IMR-90 (cell line): ENCODE measurements around the gene ERMN. TPM values are rescaled to one million over a fixed set of nuclear protein-coding genes. Genes with fewer than 3 reads are reported as not detected.

ENCODE experiments used
- ATAC-seq: fragments of 200-7000 bp; cut with Tn5 transposase; 2 replicates; pipeline ENCODE4 v1.9.1; 2020; ENCODE audit warnings: low read depth, mild to moderate bottlenecking, moderate library complexity
- BruUV-seq: library from RNA; stranded (reverse); fragments of 400-500 nt; replicated peaks from 2 replicates; lab custom pipeline; 2021; lab: Mats Ljungman, UMichigan
- CTCF ChIA-PET: fragments of 300-600 bp; formaldehyde crosslinking; extraction: SDS; loops from one replicate; lab custom pipeline; 2021; ENCODE audit warnings: antibody characterized with exemption; lab: Yijun Ruan, JAX
- POLR2A ChIA-PET: fragments of 300-600 bp; sonication (Branson Sonifier 250); formaldehyde crosslinking; loops from one replicate; lab custom pipeline; 2022; ENCODE audit warnings: antibody characterized with exemption; ENCODE audit not compliant: unreplicated experiment; lab: Charles Lee
- DNase-seq: peaks from one replicate; pipeline ENCODE4 v3.0.0; 2013
- H2AFZ ChIP-seq: replicated peaks from 2 replicates; pipeline ENCODE3; 2013; ENCODE audit warnings: low read length, mild to moderate bottlenecking; ENCODE audit not compliant: poor library complexity
- H2AK5ac ChIP-seq: 2 replicates; pipeline ENCODE4 v1.6.1; 2013; ENCODE audit warnings: low read depth, low read length, inconsistent platforms
- H2AK9ac ChIP-seq: replicated peaks from 2 replicates; pipeline ENCODE3; 2013; ENCODE audit warnings: mild to moderate bottlenecking, low read depth, low read length, moderate library complexity; ENCODE audit not compliant: poor library complexity
- H2BK120ac ChIP-seq: 2 replicates; pipeline ENCODE4 v1.6.1; 2013; ENCODE audit warnings: low read depth, low read length, inconsistent platforms
- H2BK15ac ChIP-seq: 3 replicates; pipeline ENCODE4 v1.6.1; 2013; ENCODE audit warnings: low read depth, low read length, inconsistent platforms
- H2BK20ac ChIP-seq: 2 replicates; pipeline ENCODE4 v1.6.1; 2013; ENCODE audit warnings: low read depth, mild to moderate bottlenecking, inconsistent platforms, low read length, moderate library complexity
- H2BK5ac ChIP-seq: 2 replicates; pipeline ENCODE4 v1.6.1; 2013; ENCODE audit warnings: mild to moderate bottlenecking, low read depth, low read length, inconsistent platforms; ENCODE audit not compliant: poor library complexity, severe bottlenecking
- H3K14ac ChIP-seq: replicated peaks from 2 replicates; pipeline ENCODE4 v1.6.1; 2013; ENCODE audit warnings: low read depth, low read length, inconsistent platforms
- H3K18ac ChIP-seq: 2 replicates; pipeline ENCODE4 v1.6.1; 2013; ENCODE audit warnings: low read depth, low read length, control low read depth
- H3K23ac ChIP-seq: 2 replicates; pipeline ENCODE4 v1.6.1; 2013; ENCODE audit warnings: low read depth, low read length, inconsistent platforms
- H3K27ac ChIP-seq: 2 replicates; pipeline ENCODE4 v1.5.1; 2013; ENCODE audit warnings: mild to moderate bottlenecking, control low read depth, low read length; ENCODE audit not compliant: insufficient read depth
- H3K27me3 ChIP-seq: 2 replicates; pipeline ENCODE4 v1.6.1; 2013; ENCODE audit warnings: low read length; ENCODE audit not compliant: control insufficient read depth, insufficient read depth
- H3K36me3 ChIP-seq: 2 replicates; pipeline ENCODE4 v1.6.1; 2013; ENCODE audit warnings: low read length, mixed read lengths; ENCODE audit not compliant: control insufficient read depth, insufficient read depth
- H3K4ac ChIP-seq: 2 replicates; pipeline ENCODE4 v1.6.1; 2013; ENCODE audit warnings: low read depth, low read length, inconsistent platforms
- H3K4me1 ChIP-seq: 2 replicates; pipeline ENCODE4 v1.6.1; 2013; ENCODE audit warnings: low read length, mixed read lengths; ENCODE audit not compliant: control insufficient read depth, insufficient read depth
- H3K4me2 ChIP-seq: 2 replicates; pipeline ENCODE4 v1.6.1; 2013; ENCODE audit warnings: low read depth, mild to moderate bottlenecking, control low read depth, low read length, moderate library complexity
- H3K4me3 ChIP-seq: 2 replicates; pipeline ENCODE4 v1.5.1; 2013; ENCODE audit warnings: low read depth, mild to moderate bottlenecking, control low read depth, low read length, moderate library complexity; ENCODE audit not compliant: insufficient read depth
- H3K56ac ChIP-seq: 2 replicates; pipeline ENCODE4 v1.6.1; 2013; ENCODE audit warnings: low read length, inconsistent platforms; ENCODE audit not compliant: insufficient read depth; ENCODE audit errors: extremely low read depth
- H3K79me1 ChIP-seq, 2 experiments: 2 replicates each; pipeline ENCODE4 v1.6.1; 2013; ENCODE audit warnings: low read length in 2 of 2, inconsistent platforms in 1 of 2, low read depth in 1 of 2
- H3K9ac ChIP-seq: 2 replicates; pipeline ENCODE4 v1.6.1; 2013; ENCODE audit warnings: low read depth, low read length, control low read depth
- H3K9me1 ChIP-seq: 2 replicates; pipeline ENCODE4 v1.6.1; 2013; ENCODE audit warnings: low read length, inconsistent platforms; ENCODE audit not compliant: insufficient read depth
- H3K9me3 ChIP-seq: 2 replicates; pipeline ENCODE4 v1.6.1; 2013; ENCODE audit warnings: low read length; ENCODE audit not compliant: control insufficient read depth, insufficient read depth
- H4K20me1 ChIP-seq: 2 replicates; pipeline ENCODE4 v1.6.1; 2013; ENCODE audit warnings: low read length, inconsistent platforms; ENCODE audit not compliant: insufficient read depth
- H4K5ac ChIP-seq: 2 replicates; pipeline ENCODE4 v1.6.1; 2013; ENCODE audit warnings: mild to moderate bottlenecking, low read depth, low read length, control low read depth
- H4K8ac ChIP-seq, 2 experiments: 2 replicates each; pipeline ENCODE4 v1.6.1; 2013; ENCODE audit warnings: low read depth in 2 of 2, low read length in 2 of 2, control low read depth in 1 of 2, inconsistent platforms in 1 of 2
- H4K91ac ChIP-seq: 2 replicates; pipeline ENCODE4 v1.6.1; 2013; ENCODE audit warnings: low read depth, low read length, inconsistent platforms; ENCODE audit not compliant: insufficient read depth
- BHLHE40 ChIP-seq: fragments of 150-350 bp; IDR thresholded peaks from 2 replicates; pipeline ENCODE4 v1.6.1; 2016; ENCODE audit warnings: mild to moderate bottlenecking, low read depth, low read length
- CEBPB ChIP-seq: IDR thresholded peaks from 2 replicates; pipeline ENCODE4 v1.6.1; 2012; ENCODE audit warnings: low read depth, low read length, improper control_type of control experiment
- CHD1 ChIP-seq: IDR thresholded peaks from 2 replicates; pipeline ENCODE4 v1.6.1; 2012; ENCODE audit warnings: low read depth, low read length, improper control_type of control experiment
- CTCF ChIP-seq: conservative IDR thresholded peaks from 2 replicates; pipeline ENCODE4 v1.5.1; 2012; ENCODE audit warnings: mild to moderate bottlenecking, low read depth, low read length, improper control_type of control experiment
- ELK1 ChIP-seq: fragments of 150-350 bp; IDR thresholded peaks from 2 replicates; pipeline ENCODE4 v1.6.1; 2016; ENCODE audit warnings: low read depth, mild to moderate bottlenecking, low read length, moderate library complexity, borderline replicate concordance
- FOS ChIP-seq: fragments of 150-350 bp; IDR thresholded peaks from 2 replicates; pipeline ENCODE4 v1.6.1; 2016; ENCODE audit warnings: low read depth, low read length
- MAFK ChIP-seq: IDR thresholded peaks from 2 replicates; pipeline ENCODE4 v1.6.1; 2012; ENCODE audit warnings: low read depth, low read length, improper control_type of control experiment
- MAZ ChIP-seq: IDR thresholded peaks from 2 replicates; pipeline ENCODE4 v1.6.1; 2012; ENCODE audit warnings: low read depth, mild to moderate bottlenecking, low read length, improper control_type of control experiment, moderate library complexity, borderline replicate concordance
- MXI1 ChIP-seq: IDR thresholded peaks from 2 replicates; pipeline ENCODE4 v1.6.1; 2012; ENCODE audit warnings: low read depth, mild to moderate bottlenecking, low read length, moderate library complexity, borderline replicate concordance
- NFE2L2 ChIP-seq: fragments of 150-350 bp; IDR thresholded peaks from 2 replicates; pipeline ENCODE4 v1.6.1; 2016; ENCODE audit warnings: low read depth, mild to moderate bottlenecking, low read length
- POLR2A ChIP-seq: IDR thresholded peaks from 2 replicates; pipeline ENCODE4 v1.6.1; 2012; ENCODE audit warnings: mild to moderate bottlenecking, low read depth, low read length
- RAD21 ChIP-seq: IDR thresholded peaks from 2 replicates; pipeline ENCODE4 v1.6.1; 2012; ENCODE audit warnings: low read length, improper control_type of control experiment
- RCOR1 ChIP-seq: IDR thresholded peaks from 2 replicates; pipeline ENCODE4 v1.6.1; 2012; ENCODE audit warnings: mild to moderate bottlenecking, low read length, improper control_type of control experiment; ENCODE audit not compliant: insufficient replicate concordance
- RFX5 ChIP-seq: IDR thresholded peaks from 2 replicates; pipeline ENCODE4 v1.8.0; 2012; ENCODE audit warnings: low read depth, mild to moderate bottlenecking, low read length, moderate library complexity
- SMC3 ChIP-seq: fragments of 150-350 bp; IDR thresholded peaks from 2 replicates; pipeline ENCODE4 v1.6.1; 2016; ENCODE audit warnings: low read depth, mild to moderate bottlenecking, antibody characterized with exemption, low read length, moderate library complexity
- USF2 ChIP-seq: fragments of 150-350 bp; IDR thresholded peaks from 2 replicates; pipeline ENCODE4 v1.6.1; 2017; ENCODE audit warnings: mild to moderate bottlenecking, antibody characterized with exemption, low read length, low read depth
- dilution Hi-C: fragments of 300-500 bp; cut with HindIII; formaldehyde crosslinking; loops from one replicate; pipeline ENCODE4 v1.14.3; 2018; ENCODE audit warnings: low sequenced_read_pairs; ENCODE audit not compliant: unreplicated experiment
- in situ Hi-C: fragments of 300-500 bp; cut with MboI; formaldehyde crosslinking; loops from 3 replicates; pipeline ENCODE4 v1.14.3; 2019; ENCODE audit warnings: low sequenced_read_pairs, inconsistent platforms, mixed read lengths
- intact Hi-C: fragments of 100-400 bp; cut with micrococcal nuclease; formaldehyde crosslinking; loops from 2 replicates; pipeline ENCODE4 v1.10.0; 2022
- polyA plus RNA-seq, 3 experiments: library from polyadenylated mRNA; depleted of rRNA; stranded (reverse); fragments of >200 nt; gene quantifications; 2 replicates each; pipeline ENCODE4 v1.2.3, GENCODE V29; 2012; ENCODE audit warnings: low replicate concordance in 1 of 3
- total RNA-seq: library from RNA; depleted of rRNA; stranded (reverse); fragments of >200 nt; gene quantifications from 2 replicates; pipeline ENCODE4 v1.2.3, GENCODE V29; 2012

ERMN gene
- total and polyA plus RNA-seq, 2 of the 4 experiments (the other 2 are of a cell fraction), result not detected

- Histone ChIP-seq H4K20me1 (no peaks in the 10 kb centered on the region), H3K27ac (no peak overlapping the region), H3K4me2 (no peak overlapping the region), H2AK5ac (no peak overlapping the region), H3K56ac (no peak overlapping the region), H2AK9ac (no peak overlapping the region), H2BK20ac (no peak overlapping the region), H3K9ac (no peak overlapping the region), H3K9me3 (no peaks in the 10 kb centered on the region), H3K36me3 (no peaks in the 10 kb centered on the region), H3K4me1 (no peaks in the 10 kb centered on the region), H3K4me3 (no peak overlapping the region), H2BK5ac (no peak overlapping the region), H2AFZ (no peak overlapping the region), H4K91ac (no peak overlapping the region), H3K14ac (no peak overlapping the region), H3K4ac (no peak overlapping the region), H3K27me3 (no peaks in the 10 kb centered on the region), H4K5ac (no peak overlapping the region), H3K18ac (no peak overlapping the region), H3K79me1 (no peaks in the 10 kb centered on the region), H3K9me1 (no peaks in the 10 kb centered on the region), H3K23ac (no peak overlapping the region), H2BK15ac (no peak overlapping the region), H2BK120ac (no peak overlapping the region), H4K8ac (no peak overlapping the region)
- intact Hi-C loops, result no loop called here
- TF ChIP-seq FOS, result no peak
- TF ChIP-seq CTCF, result no peak
- no peak for TF ChIP-seq POLR2A
- TF ChIP-seq CHD1, result no peak
- TF ChIP-seq RCOR1, result no peak
- TF ChIP-seq MXI1, result no peak
- TF ChIP-seq CEBPB, result no peak
- TF ChIP-seq NFE2L2, result no peak
- TF ChIP-seq MAFK, result no peak
- no peak for TF ChIP-seq BHLHE40
- no peak for TF ChIP-seq RAD21
- TF ChIP-seq USF2, result no peak
- no peak for TF ChIP-seq ELK1
- no peak for TF ChIP-seq SMC3
- no peak for TF ChIP-seq MAZ
- TF ChIP-seq RFX5, result no peak
- no TSS peak for BruUV-seq
- DNase-seq (no peak), ATAC-seq (no peak)
- dilution Hi-C loops, result no loop called here
- CTCF ChIA-PET, result no interaction called here
- in situ Hi-C loops, result no loop called here
- POLR2A ChIA-PET, result no interaction called here
Measured at GRCh38 chr2:157320409-157320808, 5.2 kb downstream of the ERMN start.
